Thyroid gland (tissue), 4 donors: ENCODE measurements around the gene CNOT9. TPM values are rescaled to one million over a fixed set of nuclear protein-coding genes. Genes with fewer than 3 reads are reported as not detected.

Source experiments
- DNase-seq, 2 donors: peaks; one replicate each; pipeline ENCODE4 v3.0.0-alpha.2; 2019
- H3K27ac ChIP-seq, 3 donors: fragments of 200-600 bp; sonication (generic); 1 replicate in 2 of 3; 2 replicates in 1 of 3; pipeline ENCODE4 v1.5.1; 2016 to 2019; ENCODE audit warnings: mild to moderate bottlenecking in 1 of 3, moderate library complexity in 1 of 3
- H3K27me3 ChIP-seq: fragments of 200-600 bp; sonication (generic); one replicate; pipeline ENCODE4 v1.5.1; 2019
- H3K36me3 ChIP-seq, 2 donors: fragments of 200-600 bp; sonication (generic); one replicate each; pipeline ENCODE4 v1.5.1; 2016 to 2019
- H3K4me1 ChIP-seq, 2 donors: fragments of 200-600 bp; sonication (generic); one replicate each; pipeline ENCODE4 v1.5.1; 2017 to 2019
- H3K4me3 ChIP-seq, 3 donors: fragments of 200-600 bp; sonication (generic); replicated peaks in 1 of 3; 1 replicate in 2 of 3; 2 replicates in 1 of 3; pipeline ENCODE4 v1.5.1; 2016; ENCODE audit warnings: mild to moderate bottlenecking in 1 of 3
- H3K9me3 ChIP-seq: fragments of 200-600 bp; sonication (generic); one replicate; pipeline ENCODE4 v1.5.1; 2017
- CTCF ChIP-seq, 6 experiments: fragments of 200-600 bp in 3 of 6; fragments of 450-650 bp in 3 of 6; sonication (generic) in 3 of 6; IDR thresholded peaks; one replicate each; pipeline ENCODE4 v1.5.1; 2016 to 2019; ENCODE audit warnings: antibody characterized with exemption in 6 of 6, mild to moderate bottlenecking in 2 of 6, inconsistent platforms in 1 of 6, moderate library complexity in 1 of 6
- POLR2A ChIP-seq, 2 donors: fragments of 450-650 bp; IDR thresholded peaks; one replicate each; pipeline ENCODE4 v1.6.1; 2017; ENCODE audit warnings: antibody characterized with exemption in 2 of 2, mild to moderate bottlenecking in 2 of 2, moderate library complexity in 1 of 2
- WGBS, 2 donors: methylation state at CpG; one replicate each; pipeline ENCODE4 v1.1.5; 2017; 5-methylcytosine and 5-hydroxymethylcytosine counted together
- intact Hi-C: fragments of 100-400 bp; cut with DNase I; formaldehyde crosslinking; loops from one replicate; pipeline ENCODE4 v1.15.1; 2023
- small RNA-seq: library from RNA; depleted of rRNA; stranded (forward); fragments of <200 nt; gene quantifications from one replicate; pipeline ENCODE3, GENCODE V24; 2016
- total RNA-seq, 4 donors: library from RNA; depleted of rRNA; stranded (reverse); fragments of >200 nt; gene quantifications; one replicate each; pipeline ENCODE4 v1.2.3, GENCODE V29; 2016

CNOT9 gene
- total RNA-seq, 4 donors from 2014 or later = 34.7 to 48.5 (median 38.5) TPM

DNA sequence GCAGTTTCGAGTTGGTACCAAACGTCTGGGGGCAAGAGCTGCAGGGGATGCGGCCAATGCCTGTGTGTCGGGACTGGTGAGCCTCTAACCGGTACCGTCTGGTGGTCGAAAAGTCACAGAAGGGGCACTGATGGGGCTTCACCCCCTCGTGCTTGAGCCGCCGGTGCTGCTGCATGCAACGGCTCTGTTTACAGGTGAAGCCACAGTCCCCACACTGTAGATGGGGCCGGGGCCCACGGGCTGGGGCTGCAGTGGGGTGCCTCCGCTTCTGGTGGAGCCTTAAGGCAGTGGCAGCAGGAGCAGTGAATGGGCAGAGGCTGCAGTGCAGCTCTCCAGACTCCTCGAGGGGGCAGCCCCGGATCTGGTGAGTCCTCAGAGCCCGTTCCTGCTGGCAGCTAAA, 74.1 kb downstream of the CNOT9 start:
- no peaks in the 10 kb centered on the region for H3K4me1 ChIP-seq
- no peak overlapping the region for H3K4me3 ChIP-seq
- no peak for DNase-seq
- H3K9me3 ChIP-seq = no peaks in the 10 kb centered on the region
- H3K27ac ChIP-seq = no peak overlapping the region
- TF ChIP-seq POLR2A (IDR thresholded peaks at IDR 0.05) = no peak
- TF ChIP-seq CTCF (IDR thresholded peaks at IDR 0.05) = no peak
- WGBS, 2 donors = 88 to 90% methylated on average over 8 to 15 of the region's 17 CpGs
- H3K27me3 ChIP-seq = no peaks in the 10 kb centered on the region
- intact Hi-C loops = loop anchor here (10.0 kb wide), 1 partner anchor 78 kb away; the partner anchor contains the start of genes CNOT9 and USP37
- H3K36me3 ChIP-seq = peaks cover 63 to 66% of the 10 kb centered on the region in 2 donors

DNA sequence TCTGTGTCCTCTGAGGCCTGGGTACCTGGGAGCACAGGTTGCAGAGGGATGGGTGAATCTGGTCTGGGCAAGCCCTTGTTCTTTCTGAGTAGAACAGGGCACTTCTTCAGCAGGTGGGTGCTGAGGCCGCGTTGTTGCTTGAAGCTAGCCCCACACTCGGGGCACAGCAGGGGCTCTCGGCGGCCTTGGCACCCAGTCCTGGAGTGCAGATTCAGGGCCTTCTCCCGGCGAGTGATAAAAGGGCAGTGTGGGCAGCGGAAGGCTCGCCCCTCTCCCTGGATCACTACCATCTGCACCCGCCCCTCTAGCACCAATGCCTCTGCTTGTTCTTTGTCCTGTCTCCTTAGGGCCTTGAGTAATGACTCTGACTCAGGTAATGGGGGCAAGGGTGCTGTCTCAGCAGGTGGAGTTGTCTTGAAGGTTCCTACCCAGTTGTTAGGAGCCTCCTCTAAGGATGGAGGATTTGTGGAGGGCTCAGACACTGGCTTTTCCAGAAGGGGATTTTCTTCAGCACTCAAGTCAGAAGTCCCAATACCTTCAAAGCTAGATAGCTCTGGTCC, 75.2 kb downstream of the CNOT9 start:
- no peak for DNase-seq
- no peak overlapping the region for H3K4me3 ChIP-seq
- WGBS, 2 donors = 96 to 100% methylated on average over 6 to 8 of the region's 10 CpGs
- no peaks in the 10 kb centered on the region for H3K9me3 ChIP-seq
- no peak overlapping the region for H3K27ac ChIP-seq
- intact Hi-C loops = loop anchor here (10.0 kb wide), 1 partner anchor 79 kb away; the partner anchor contains the start of genes CNOT9 and USP37
- H3K27me3 ChIP-seq = no peaks in the 10 kb centered on the region
- TF ChIP-seq CTCF (IDR thresholded peaks at IDR 0.05) (no peak), POLR2A (IDR thresholded peaks at IDR 0.05) (no peak)
- no peaks in the 10 kb centered on the region for H3K4me1 ChIP-seq
- H3K36me3 ChIP-seq = peaks cover 63 to 65% of the 10 kb centered on the region in 2 donors

- TF ChIP-seq POLR2A (IDR thresholded peaks at IDR 0.05) (no peak), CTCF (IDR thresholded peaks at IDR 0.05) (no peak)
- intact Hi-C loops = loop anchor here (10.0 kb wide), 1 partner anchor 80 kb away; the partner anchor contains the start of genes CNOT9 and USP37
- Histone ChIP-seq H3K4me1 (no peaks in the 10 kb centered on the region), H3K27ac (no peak overlapping the region), H3K27me3 (no peaks in the 10 kb centered on the region), H3K36me3 (peaks cover 65 to 66% of the 10 kb centered on the region in 2 donors), H3K9me3 (no peaks in the 10 kb centered on the region), H3K4me3 (no peak overlapping the region)
- WGBS, 2 donors = 88 to 92% methylated on average over 10 to 11 of the region's 11 CpGs
- DNase-seq = no peak
Observed at GRCh38 chr2:218644721-218645120, 76.1 kb downstream of the CNOT9 start.

DNA sequence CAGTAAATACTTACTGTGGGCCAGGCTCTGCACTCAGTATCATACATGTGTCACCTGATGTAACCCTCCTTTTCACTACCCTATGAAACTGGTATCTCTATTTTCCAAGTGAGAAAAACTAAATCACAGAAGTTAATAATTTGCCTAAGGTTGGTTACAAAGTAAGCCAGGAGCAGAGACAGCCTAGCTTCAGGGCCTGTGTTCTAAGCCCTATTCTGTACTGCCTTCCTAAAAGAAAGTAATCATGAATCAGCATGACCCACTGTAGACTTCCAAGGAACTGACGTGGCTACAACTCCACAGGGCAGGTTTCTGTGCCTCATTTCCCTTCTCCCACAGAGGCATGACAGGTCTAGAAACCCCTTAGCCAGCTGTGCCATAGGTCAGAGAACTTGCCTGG, 76.5 kb downstream of the CNOT9 start:
- WGBS, 2 donors = 90 to 100% methylated on average over 1 of the region's 1 CpG
- intact Hi-C loops = loop anchor here (10.0 kb wide), 1 partner anchor 80 kb away; the partner anchor contains the start of genes CNOT9 and USP37
- TF ChIP-seq POLR2A (IDR thresholded peaks at IDR 0.05) (no peak), CTCF (IDR thresholded peaks at IDR 0.05) (no peak)
- Histone ChIP-seq H3K36me3 (peaks cover 66 to 67% of the 10 kb centered on the region in 2 donors), H3K27ac (no peak overlapping the region), H3K4me1 (no peaks in the 10 kb centered on the region), H3K27me3 (no peaks in the 10 kb centered on the region), H3K4me3 (no peak overlapping the region), H3K9me3 (no peaks in the 10 kb centered on the region)
- no peak for DNase-seq

Small RNA genes lying within 50 kb of the gene (small RNA-seq; reads per million reads assigned to genes)
- gene RNU6-136P = not detected

Other genes with a start within 250 kb of the CNOT9 start
- 1 to 10 TPM in 3 of 4 donors, under 1 TPM in 1; 0.54 to 5.5 (median 2.9) TPM for gene CATIP, start 212.0 kb upstream of the CNOT9 start, total RNA-seq
- 10 to 100 TPM in 2 of 4 donors, 1 to 10 TPM in 2; 1.7 to 14.5 (median 10.1) TPM for gene SLC11A1, start 186.6 kb upstream of the CNOT9 start, total RNA-seq
- gene CTDSP1, start 169.0 kb upstream of the CNOT9 start, total RNA-seq = 100 to 1,000 TPM; 105 to 152 (median 127) TPM
- gene VIL1, start 149.7 kb upstream of the CNOT9 start, total RNA-seq = not detected
- 10 to 100 TPM; 10.6 to 22.4 (median 15.8) TPM for gene USP37, start 488 bp upstream of the CNOT9 start, total RNA-seq
- gene PLCD4, start 39.1 kb downstream of the CNOT9 start, total RNA-seq = 1 to 10 TPM in 3 of 4 donors, under 1 TPM in 1; 0.89 to 3.1 (median 1.9) TPM
- gene ZNF142, start 90.8 kb downstream of the CNOT9 start, total RNA-seq = 10 to 100 TPM; 15.5 to 33.4 (median 24.0) TPM
- 10 to 100 TPM; 17.7 to 38.9 (median 26.5) TPM for gene BCS1L, start 90.8 kb downstream of the CNOT9 start, total RNA-seq
- 10 to 100 TPM; 15.8 to 26.1 (median 19.9) TPM for gene RNF25, start 103.2 kb downstream of the CNOT9 start, total RNA-seq
- 10 to 100 TPM; 50.9 to 82.3 (median 64.0) TPM for gene STK36, start 103.2 kb downstream of the CNOT9 start, total RNA-seq
- 10 to 100 TPM in 3 of 4 donors, 1 to 10 TPM in 1; 5.7 to 19.2 (median 12.5) TPM for gene TTLL4, start 142.0 kb downstream of the CNOT9 start, total RNA-seq
- 10 to 100 TPM in 3 of 4 donors, 1 to 10 TPM in 1; 9.0 to 26.8 (median 17.0) TPM for gene CYP27A1, start 213.3 kb downstream of the CNOT9 start, total RNA-seq